ENCODE measurements around the gene CEP290. TPM values are rescaled to one million over a fixed set of nuclear protein-coding genes. Genes with fewer than 3 reads are reported as not detected.

CEP290 gene
- total and polyA plus RNA-seq, 2 of the 13 experiments (the other 11 are each of a cell fraction or from before 2014, with no cell fraction given): 2.4 to 10.8 TPM

- TF ChIP-seq, protein P1, sequence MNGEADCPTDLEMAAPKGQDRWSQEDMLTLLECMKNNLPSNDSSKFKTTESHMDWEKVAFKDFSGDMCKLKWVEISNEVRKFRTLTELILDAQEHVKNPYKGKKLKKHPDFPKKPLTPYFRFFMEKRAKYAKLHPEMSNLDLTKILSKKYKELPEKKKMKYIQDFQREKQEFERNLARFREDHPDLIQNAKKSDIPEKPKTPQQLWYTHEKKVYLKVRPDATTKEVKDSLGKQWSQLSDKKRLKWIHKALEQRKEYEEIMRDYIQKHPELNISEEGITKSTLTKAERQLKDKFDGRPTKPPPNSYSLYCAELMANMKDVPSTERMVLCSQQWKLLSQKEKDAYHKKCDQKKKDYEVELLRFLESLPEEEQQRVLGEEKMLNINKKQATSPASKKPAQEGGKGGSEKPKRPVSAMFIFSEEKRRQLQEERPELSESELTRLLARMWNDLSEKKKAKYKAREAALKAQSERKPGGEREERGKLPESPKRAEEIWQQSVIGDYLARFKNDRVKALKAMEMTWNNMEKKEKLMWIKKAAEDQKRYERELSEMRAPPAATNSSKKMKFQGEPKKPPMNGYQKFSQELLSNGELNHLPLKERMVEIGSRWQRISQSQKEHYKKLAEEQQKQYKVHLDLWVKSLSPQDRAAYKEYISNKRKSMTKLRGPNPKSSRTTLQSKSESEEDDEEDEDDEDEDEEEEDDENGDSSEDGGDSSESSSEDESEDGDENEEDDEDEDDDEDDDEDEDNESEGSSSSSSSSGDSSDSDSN (CRISPR knock-in tag; IDR thresholded peaks at IDR 0.05): peak; percentile 49
- 0 out of 2 replicates have a peak, but pooled peaks have one; percentile 38 for TF ChIP-seq ZNF510 (CRISPR knock-in tag; IDR thresholded peaks at IDR 0.05; ENCODE audit: low read depth)
- no peak for TF ChIP-seq STAT5B (CRISPR knock-in tag; IDR thresholded peaks at IDR 0.05)
- peak; percentile 83; the same call in 1 of the 2 replicates for TF ChIP-seq MXD4 (CRISPR knock-in tag; IDR thresholded peaks at IDR 0.05)
- TF ChIP-seq, protein P2, sequence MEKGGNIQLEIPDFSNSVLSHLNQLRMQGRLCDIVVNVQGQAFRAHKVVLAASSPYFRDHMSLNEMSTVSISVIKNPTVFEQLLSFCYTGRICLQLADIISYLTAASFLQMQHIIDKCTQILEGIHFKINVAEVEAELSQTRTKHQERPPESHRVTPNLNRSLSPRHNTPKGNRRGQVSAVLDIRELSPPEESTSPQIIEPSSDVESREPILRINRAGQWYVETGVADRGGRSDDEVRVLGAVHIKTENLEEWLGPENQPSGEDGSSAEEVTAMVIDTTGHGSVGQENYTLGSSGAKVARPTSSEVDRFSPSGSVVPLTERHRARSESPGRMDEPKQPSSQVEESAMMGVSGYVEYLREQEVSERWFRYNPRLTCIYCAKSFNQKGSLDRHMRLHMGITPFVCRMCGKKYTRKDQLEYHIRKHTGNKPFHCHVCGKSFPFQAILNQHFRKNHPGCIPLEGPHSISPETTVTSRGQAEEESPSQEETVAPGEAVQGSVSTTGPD (CRISPR knock-in tag; IDR thresholded peaks at IDR 0.05): peak; percentile 69; the same call in 1 of the 2 replicates
- 0 out of 2 replicates have a peak, but pooled peaks have one; percentile 50 for TF ChIP-seq ZNF879 (CRISPR knock-in tag; IDR thresholded peaks at IDR 0.05)
- peak; percentile 12; the same call in 1 of the 2 replicates for TF ChIP-seq FOXO1 (CRISPR knock-in tag; IDR thresholded peaks at IDR 0.05)
- TF ChIP-seq ZFX (CRISPR knock-in tag; IDR thresholded peaks at IDR 0.05; ENCODE audit: low read depth): peak; percentile 95
- peak; percentile 93 for TF ChIP-seq ZFY (CRISPR knock-in tag; IDR thresholded peaks at IDR 0.05)
- no peak for TF ChIP-seq ATF5 (CRISPR knock-in tag; IDR thresholded peaks at IDR 0.05; ENCODE audit: low read depth)
- TF ChIP-seq IRF9 (CRISPR knock-in tag; IDR thresholded peaks at IDR 0.05; ENCODE audit: borderline replicate concordance): peak; percentile 84
- TF ChIP-seq ZNF292 (CRISPR knock-in tag; IDR thresholded peaks at IDR 0.05; ENCODE audit: borderline replicate concordance, low read depth): 0 out of 2 replicates have a peak, but pooled peaks have one; percentile 22
- TF ChIP-seq, protein P3, sequence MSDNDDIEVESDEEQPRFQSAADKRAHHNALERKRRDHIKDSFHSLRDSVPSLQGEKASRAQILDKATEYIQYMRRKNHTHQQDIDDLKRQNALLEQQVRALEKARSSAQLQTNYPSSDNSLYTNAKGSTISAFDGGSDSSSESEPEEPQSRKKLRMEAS (IDR thresholded peaks at IDR 0.05): peak; percentile 67; the same call in 1 of the 2 replicates
- TF ChIP-seq ZIK1 (CRISPR knock-in tag; IDR thresholded peaks at IDR 0.05; ENCODE audit: borderline replicate concordance, low read depth): peak; percentile 47; the same call in 1 of the 2 replicates
- 0 out of 2 replicates have a peak, but pooled peaks have one; percentile 5 for TF ChIP-seq SRF (IDR thresholded peaks at IDR 0.05; ENCODE audit: low read depth, low read length)
- TF ChIP-seq, protein P4, sequence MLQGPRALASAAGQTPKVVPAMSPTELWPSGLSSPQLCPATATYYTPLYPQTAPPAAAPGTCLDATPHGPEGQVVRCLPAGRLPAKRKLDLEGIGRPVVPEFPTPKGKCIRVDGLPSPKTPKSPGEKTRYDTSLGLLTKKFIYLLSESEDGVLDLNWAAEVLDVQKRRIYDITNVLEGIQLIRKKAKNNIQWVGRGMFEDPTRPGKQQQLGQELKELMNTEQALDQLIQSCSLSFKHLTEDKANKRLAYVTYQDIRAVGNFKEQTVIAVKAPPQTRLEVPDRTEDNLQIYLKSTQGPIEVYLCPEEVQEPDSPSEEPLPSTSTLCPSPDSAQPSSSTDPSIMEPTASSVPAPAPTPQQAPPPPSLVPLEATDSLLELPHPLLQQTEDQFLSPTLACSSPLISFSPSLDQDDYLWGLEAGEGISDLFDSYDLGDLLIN (CRISPR knock-in tag; IDR thresholded peaks at IDR 0.05; ENCODE audit: borderline replicate concordance): 0 out of 2 replicates have a peak, but pooled peaks have one; percentile 41
- peak; percentile 58 for TF ChIP-seq CBX1 (IDR thresholded peaks at IDR 0.05; ENCODE audit: low read depth)
- no peak for TF ChIP-seq KLF15 (CRISPR knock-in tag; IDR thresholded peaks at IDR 0.05; ENCODE audit: borderline replicate concordance)
- TF ChIP-seq NR2F2 (IDR thresholded peaks at IDR 0.05; ENCODE audit: borderline replicate concordance, low read depth): 0 out of 2 replicates have a peak, but pooled peaks have one; percentile 35
Observed at GRCh38 chr12:88141774-88142609, at the start of gene CEP290, which contains the start of gene TMTC3 (continued).
